ENCODE data around the gene CCDC69. TPM values are rescaled to one million over a fixed set of nuclear protein-coding genes. Genes with fewer than 3 reads are reported as not detected.
"Not testable (repeated sequence)": the region's sequence is repeated elsewhere in the genome, so short reads cannot be mapped to it uniquely, and the experiment has no call there.

Gene CCDC69
- total RNA-seq, 1 donor from 2014 or later, result 0.79 TPM

- FAIRE-seq (no peak), DNase-seq (ENCODE audit: low read depth) (no peak)
- no peak for TF ChIP-seq CTCF (IDR thresholded peaks at IDR 0.05; ENCODE audit: insufficient read depth, low read length, severe bottlenecking)
- no peaks in the 10 kb centered on the region for H3K36me3 ChIP-seq (ENCODE audit: control insufficient read depth, insufficient read depth, low read length)
- H3K27me3 ChIP-seq (ENCODE audit: control insufficient read depth, insufficient read depth, low read length), result no peaks in the 10 kb centered on the region
- no peak overlapping the region for H3K4me3 ChIP-seq (ENCODE audit: low read depth, low read length)
Observed at GRCh38 chr5:151237685-151238084, 13.8 kb upstream of the CCDC69 start.

GRCh38 chr5:151236888-151237287, 13.0 kb upstream of the CCDC69 start:
- no peak for FAIRE-seq

GRCh38 chr5:151235239-151235571, 11.3 kb upstream of the CCDC69 start:
- H3K36me3 ChIP-seq (ENCODE audit: control insufficient read depth, insufficient read depth, low read length); H3K27me3 ChIP-seq (ENCODE audit: control insufficient read depth, insufficient read depth, low read length); FAIRE-seq; H3K4me3 ChIP-seq (ENCODE audit: low read depth, low read length); DNase-seq (ENCODE audit: low read depth): not testable (repeated sequence)

More at GRCh38 chr5:151236888-151237287, 13.0 kb upstream of the CCDC69 start:
- Histone ChIP-seq H3K4me3 (ENCODE audit: low read depth, low read length) (no peak overlapping the region), H3K27me3 (ENCODE audit: control insufficient read depth, insufficient read depth, low read length) (no peaks in the 10 kb centered on the region), H3K36me3 (ENCODE audit: control insufficient read depth, insufficient read depth, low read length) (no peaks in the 10 kb centered on the region)
- no peak for TF ChIP-seq CTCF (IDR thresholded peaks at IDR 0.05; ENCODE audit: insufficient read depth, low read length, severe bottlenecking)
- DNase-seq (ENCODE audit: low read depth), result no peak

- DNase-seq (ENCODE audit: low read depth), result no peak
- H3K27me3 ChIP-seq (ENCODE audit: control insufficient read depth, insufficient read depth, low read length), result no peaks in the 10 kb centered on the region
- no peak for FAIRE-seq
- TF ChIP-seq CTCF (IDR thresholded peaks at IDR 0.05; ENCODE audit: insufficient read depth, low read length, severe bottlenecking), result no peak
- no peak overlapping the region for H3K4me3 ChIP-seq (ENCODE audit: low read depth, low read length)
- H3K36me3 ChIP-seq (ENCODE audit: control insufficient read depth, insufficient read depth, low read length), result no peaks in the 10 kb centered on the region
Observed at GRCh38 chr5:151234476-151235238, 10.8 kb upstream of the CCDC69 start.

GRCh38 chr5:151233616-151234085, 9.8 kb upstream of the CCDC69 start:
- no peaks in the 10 kb centered on the region for H3K36me3 ChIP-seq (ENCODE audit: control insufficient read depth, insufficient read depth, low read length)
- H3K27me3 ChIP-seq (ENCODE audit: control insufficient read depth, insufficient read depth, low read length), result no peaks in the 10 kb centered on the region
- DNase-seq (ENCODE audit: low read depth), result no peak
- FAIRE-seq, result no peak
- H3K4me3 ChIP-seq (ENCODE audit: low read depth, low read length), result no peak overlapping the region
- no peak for TF ChIP-seq CTCF (IDR thresholded peaks at IDR 0.05; ENCODE audit: insufficient read depth, low read length, severe bottlenecking)

- no peak for FAIRE-seq
- TF ChIP-seq CTCF (IDR thresholded peaks at IDR 0.05; ENCODE audit: insufficient read depth, low read length, severe bottlenecking), result no peak
- Histone ChIP-seq H3K36me3 (ENCODE audit: control insufficient read depth, insufficient read depth, low read length) (no peaks in the 10 kb centered on the region), H3K4me3 (ENCODE audit: low read depth, low read length) (no peak overlapping the region), H3K27me3 (ENCODE audit: control insufficient read depth, insufficient read depth, low read length) (no peaks in the 10 kb centered on the region)
- no peak for DNase-seq (ENCODE audit: low read depth)
Observed at GRCh38 chr5:151231359-151231758, 7.5 kb upstream of the CCDC69 start.
